HG02642 (cell line): Measurements from ENCODE around the gene PTTG1IP.

Experiments
- ATAC-seq: cut with Tn5 transposase; IDR thresholded peaks from one replicate; pipeline ENCODE4 v1.9.1; 2021; ENCODE audit warnings: mild to moderate bottlenecking; ENCODE audit not compliant: unreplicated experiment, poor library complexity

PTTG1IP gene

DNA sequence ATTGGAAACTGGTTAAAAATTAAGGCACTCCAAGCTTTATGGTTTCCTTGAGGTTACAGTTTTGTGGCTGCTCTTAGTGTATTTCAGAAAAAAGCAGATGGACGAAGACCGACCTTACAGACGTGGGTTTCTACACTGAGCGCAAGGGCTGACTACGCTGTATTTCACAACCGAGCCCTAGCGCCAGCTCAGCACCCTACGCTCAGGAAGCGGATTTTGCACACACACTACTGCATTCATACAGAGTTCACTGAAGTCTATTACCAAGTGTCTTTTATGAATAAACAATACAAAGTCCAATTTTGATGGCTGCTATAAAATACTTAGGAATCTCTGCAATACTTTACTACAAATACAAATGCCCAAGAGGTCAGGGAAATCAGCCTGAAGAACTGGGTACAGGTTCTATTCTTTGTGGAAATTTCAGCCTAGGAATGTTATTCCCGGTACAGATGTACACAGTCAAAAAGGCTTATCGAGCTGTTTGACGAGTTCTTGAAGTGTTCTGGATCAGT, 23.8 kb downstream of the PTTG1IP start:
- ATAC-seq, result no peak

DNA sequence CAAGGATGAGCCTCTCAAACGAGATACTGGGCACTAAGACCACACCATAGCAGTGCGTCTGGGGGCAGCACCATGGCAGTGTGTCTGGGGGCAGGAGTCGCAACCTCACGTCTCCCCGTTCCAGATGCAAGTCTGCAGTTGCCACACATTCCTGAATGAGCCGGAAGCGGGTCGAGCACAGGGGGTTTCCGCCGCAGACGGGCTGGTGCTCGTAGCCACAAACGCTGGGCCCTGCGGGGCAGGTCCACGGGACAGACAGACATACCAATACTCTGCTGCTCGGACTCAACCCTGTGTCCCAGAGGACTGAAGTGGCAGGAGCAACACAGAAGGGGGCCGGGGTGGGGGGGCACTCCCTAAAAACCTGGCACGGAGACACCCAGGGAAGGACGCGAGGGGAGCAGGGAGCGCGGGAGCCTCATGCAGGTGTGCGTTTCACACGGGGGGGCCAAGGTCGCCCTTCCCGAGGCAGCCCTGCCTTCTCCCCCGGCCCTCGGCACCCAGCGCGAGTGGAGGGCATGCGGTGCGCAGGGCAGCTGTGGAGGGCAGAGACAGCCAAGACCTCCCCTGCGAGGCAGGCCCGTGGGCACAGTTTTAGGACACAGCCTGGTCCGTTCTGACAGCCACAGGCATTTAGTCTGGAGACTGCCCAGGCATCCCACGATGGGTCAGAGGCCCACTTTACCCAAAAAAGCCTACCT, 24.5 kb downstream of the PTTG1IP start:
- no peak for ATAC-seq

DNA sequence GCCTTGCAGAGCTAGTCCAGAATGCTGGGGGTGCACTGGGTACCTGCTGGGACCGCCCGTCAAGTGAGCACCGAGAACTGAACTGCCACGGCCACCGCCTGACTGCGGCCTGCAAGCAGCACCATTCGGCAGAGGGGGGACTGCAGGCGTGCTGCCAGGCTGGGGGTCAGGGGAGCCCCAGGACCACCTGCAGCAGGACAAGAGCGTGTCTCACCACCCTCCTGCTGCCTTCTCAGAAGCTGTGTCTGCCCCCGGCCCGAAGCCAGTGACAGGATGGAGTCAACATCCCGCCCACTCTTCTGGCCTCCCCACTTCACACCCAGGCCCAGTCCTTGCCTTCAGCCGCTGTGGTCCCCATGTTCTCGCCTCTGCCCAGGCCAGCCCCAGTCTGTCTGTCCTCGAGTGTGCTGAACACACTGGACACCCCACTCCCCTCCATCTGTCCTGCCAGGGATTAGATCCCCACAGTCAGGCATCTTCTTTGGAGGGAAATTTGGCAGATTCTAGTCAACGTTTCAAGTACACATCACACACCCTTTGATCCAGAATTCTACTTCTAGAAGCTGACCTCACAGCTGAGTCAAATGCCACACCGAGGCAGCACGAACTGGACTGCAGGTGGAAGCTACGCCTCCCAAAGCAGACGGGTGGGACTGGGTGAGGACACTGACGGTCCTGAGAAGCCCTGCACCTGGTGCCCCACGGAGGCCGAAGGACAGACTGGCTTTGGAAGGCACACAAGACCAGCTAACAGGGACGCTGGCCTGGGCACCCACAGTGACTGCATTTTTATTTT, 26.0 kb downstream of the PTTG1IP start:
- no peak for ATAC-seq

DNA sequence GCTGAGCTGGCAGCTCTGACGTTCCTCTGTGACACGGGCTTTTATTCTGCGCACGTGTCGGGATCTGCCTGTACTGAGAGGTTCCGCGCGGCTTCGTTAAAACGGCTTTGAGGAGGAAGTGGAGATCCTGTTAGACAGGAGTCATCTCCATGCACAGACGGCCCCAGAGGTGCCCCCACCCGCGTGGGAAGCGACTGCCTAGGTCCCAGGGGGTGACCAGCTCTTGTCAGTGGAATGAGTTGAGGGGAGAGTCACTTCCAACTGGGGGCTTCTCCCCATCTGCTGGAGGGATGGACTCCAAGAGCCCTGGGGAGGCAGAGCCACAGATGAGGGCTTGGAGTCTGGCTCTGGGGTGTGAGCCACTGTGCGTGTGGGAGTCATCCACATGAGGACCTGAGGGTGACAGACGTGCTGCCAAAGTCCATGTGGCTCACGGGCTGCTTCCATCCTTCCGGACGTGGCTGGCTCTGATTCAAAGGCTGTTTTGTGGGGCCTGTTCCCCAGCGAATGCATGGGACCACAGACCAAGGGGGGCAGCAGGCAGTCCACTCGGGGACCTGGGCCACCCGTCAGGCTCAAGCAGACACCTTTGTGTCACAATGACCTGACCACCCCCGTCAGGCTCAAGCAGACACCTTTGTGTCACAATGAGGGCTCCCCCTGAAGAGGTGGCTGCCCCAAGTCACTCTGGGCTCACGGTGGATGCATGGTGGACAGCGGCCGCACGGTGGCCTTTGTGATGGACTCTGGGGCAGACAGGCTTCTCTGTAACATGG, 26.8 kb downstream of the PTTG1IP start:
- no peak for ATAC-seq

DNA sequence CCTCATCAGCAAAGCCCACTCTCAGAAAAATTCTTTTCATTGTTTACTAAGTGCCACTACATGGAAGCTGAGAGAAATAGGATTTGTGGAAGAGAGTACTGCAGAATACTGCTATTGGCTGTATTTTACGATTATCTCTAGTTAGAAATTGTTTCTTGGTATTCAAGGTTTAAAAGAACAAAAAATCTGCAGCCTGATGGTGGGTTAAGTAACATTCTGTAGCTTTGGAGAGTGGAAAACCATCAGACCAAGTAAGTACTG, 27.3 kb downstream of the PTTG1IP start:
- no peak for ATAC-seq

DNA sequence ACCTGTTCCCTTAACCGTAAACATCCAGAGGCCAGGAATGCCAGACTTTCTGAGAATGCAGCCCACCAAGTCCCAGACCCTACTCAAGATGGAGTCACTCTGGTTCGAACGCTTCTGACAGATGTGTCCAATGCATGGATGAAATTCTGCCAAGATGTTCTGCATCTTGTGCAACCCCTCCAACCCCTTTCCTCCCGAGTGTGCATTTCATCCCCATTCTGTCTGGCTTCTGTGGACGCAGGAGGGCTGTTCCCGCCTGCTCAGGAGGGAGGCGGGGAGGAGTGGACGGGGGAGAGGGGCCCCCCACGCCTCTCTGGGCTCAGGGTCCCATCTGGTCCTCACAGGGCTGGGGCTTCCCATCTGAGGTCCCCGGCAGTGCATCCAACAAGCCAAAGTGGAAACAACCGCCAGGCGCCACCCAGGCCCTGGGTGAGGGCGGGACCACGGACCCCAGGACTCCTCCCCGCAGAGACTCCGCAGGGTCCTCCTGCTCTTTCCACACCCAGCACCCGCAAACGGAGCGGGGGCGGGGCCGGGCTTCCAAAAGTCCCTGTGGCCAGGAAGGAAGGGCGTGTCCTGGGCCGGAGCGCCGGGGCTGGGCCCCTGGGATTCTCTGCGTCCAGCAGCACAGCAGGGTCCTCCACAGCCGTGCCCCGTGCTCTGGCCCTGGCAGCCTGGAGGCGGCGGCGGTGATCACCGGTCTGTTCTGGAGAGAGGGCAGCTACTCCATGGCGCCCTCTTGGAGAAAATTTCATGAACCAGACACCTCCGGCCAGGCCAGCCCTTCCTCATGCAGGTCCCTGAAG, 27.9 kb downstream of the PTTG1IP start:
- ATAC-seq, result peak; percentile 63

DNA sequence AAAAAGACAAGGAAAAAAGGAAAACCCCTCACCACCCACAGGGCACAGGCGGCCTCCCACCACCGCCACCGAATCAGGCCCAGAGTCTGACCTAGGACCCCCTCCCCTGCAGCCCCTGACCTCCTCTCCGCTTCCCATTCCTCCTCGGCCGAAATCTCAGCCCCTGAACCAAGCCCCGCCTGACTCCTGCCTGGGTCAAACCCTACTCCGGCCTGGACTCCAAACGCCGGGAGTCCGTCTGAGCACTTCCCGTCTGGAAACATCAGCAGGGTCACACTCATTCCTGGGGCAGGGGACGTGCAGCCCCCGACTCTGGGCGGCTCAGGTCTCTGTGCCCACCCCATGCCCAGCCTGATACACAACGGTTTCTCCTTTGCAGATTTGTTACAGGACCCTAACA, 29.2 kb downstream of the PTTG1IP start:
- no peak for ATAC-seq

DNA sequence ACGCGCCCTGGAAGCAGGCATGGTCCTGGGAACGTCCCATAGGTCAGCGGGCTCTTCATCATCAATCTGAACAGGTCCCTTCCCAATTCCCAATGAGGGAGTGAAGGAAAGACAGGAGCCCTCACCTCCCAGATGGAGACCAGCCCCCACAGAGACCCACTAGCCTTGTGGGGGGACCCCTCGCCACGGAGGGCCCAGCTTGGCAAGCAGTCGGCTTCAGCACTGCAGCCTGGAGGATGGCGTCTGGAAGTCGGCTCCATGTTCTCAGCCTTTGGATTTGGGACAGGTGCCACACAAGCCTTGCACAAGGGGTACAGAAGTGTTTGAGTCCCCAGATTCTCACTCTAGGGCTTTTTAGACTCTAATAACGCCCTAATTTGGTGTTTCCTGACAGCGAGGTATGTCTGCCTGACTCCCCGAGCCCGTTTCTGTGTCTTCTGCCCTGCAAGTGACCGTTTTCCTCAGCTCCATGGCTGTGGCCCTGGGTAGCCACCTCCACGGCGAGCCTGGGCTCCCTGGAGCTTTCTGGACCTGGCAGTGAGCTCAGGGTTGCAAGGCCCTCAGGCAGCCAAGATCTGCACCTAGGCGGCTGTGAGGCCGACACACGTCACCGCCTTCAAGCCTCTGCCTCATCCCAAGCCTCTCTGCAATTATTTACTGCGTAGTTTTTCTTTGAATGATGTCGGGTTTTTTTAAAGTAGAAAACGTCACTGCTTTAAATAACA, 30.6 kb downstream of the PTTG1IP start:
- no peak for ATAC-seq

DNA sequence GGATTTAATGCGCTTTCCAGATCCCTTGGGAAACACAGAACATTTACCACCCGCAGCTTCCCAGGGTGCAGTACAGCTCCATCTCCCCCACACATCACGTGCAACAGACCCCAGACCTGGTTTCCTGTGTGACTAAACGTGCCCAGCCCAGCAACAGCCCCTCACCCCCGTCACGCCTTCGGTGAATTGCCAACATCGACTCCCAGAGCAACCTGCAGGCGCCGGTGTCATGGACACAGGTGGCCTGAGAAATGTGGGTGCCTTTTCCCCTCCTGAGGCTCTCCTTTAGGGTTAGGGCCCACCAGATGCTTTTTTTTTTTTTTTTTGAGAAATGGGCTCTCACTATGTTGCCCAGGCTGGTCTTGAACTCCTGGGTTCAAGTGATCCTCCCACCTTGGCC, 31.4 kb downstream of the PTTG1IP start:
- ATAC-seq, result no peak

DNA sequence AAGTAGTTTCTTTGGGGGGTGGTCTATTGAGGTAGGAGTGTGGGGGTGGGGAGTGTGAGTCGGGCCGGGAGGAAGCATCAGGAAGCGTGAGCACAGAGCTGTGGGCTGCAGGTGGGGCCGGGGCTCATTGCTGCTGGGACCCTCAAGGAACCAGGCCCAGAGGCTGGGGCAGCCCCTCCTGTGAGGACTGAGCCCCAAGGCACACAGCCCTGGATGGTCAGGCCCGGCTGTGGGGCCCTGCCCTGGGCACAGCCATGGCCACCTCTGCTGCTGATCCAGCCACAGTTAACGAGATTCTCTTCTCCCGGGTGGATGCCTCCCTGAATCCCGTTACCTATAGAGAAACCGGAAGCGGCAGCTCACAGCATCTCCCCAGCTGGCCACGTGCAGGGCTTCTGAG, 32.7 kb downstream of the PTTG1IP start:
- ATAC-seq, result no peak

DNA sequence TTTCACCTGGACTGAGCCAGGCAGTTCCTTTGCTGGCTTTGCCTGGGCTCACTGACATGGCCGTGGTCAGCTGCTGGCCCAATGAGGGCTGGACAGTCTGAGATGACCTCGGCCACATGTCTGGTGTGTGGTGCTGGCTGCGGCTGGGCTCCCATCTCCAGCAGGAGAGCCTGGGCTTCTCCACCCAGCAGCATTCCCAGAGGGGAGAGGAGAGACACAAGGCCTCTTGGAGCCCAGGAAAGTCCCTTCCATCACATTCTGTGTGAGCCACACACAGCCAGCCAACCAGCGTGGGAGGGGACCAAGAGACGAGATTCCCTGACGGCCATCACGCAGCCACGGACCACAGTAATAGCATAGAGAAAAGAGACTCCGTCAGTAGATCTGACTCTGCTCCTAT, 34.5 kb downstream of the PTTG1IP start:
- ATAC-seq, result no peak

DNA sequence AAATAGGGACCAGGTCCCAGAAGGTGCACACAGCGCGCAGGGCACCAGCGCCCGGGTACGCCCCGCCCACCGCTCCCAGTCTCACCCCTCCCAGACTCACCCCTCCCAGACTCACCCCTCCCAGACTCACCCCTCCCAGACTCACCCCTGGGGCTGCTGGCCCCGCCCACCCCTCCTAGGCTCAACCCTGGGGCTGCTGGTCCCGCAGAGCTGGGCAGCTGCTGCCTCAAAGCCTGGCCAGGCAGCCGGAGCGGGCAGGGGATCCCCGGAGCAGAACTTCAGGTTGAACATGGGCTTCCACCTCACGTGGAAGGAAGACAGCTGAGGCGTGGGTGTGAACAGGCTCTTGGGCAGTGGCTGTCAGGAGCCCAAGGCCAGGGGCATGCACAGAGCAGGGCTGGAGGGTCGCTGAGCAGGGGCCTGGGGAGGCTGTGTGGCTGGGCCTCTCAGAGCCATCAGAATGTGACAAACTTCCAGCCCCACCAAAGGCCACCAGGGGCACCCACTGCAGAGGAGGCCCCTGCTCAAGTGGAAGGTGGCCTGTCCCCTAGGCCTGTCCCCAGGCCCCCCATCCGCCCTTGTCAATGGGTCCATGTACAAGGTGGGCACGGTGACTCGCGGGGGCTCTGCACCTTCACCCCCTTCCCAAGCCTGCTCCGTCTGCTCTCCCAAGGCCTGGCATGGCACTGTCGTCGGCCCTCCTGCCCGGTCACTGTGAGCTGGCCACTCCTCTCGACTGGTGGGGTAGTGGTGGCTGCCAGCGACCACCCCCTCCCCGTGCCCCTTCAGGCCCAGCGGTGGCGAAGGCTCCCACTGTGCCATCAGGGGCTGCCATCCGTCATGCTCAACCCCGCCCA, 35.2 kb downstream of the PTTG1IP start:
- no peak for ATAC-seq

DNA sequence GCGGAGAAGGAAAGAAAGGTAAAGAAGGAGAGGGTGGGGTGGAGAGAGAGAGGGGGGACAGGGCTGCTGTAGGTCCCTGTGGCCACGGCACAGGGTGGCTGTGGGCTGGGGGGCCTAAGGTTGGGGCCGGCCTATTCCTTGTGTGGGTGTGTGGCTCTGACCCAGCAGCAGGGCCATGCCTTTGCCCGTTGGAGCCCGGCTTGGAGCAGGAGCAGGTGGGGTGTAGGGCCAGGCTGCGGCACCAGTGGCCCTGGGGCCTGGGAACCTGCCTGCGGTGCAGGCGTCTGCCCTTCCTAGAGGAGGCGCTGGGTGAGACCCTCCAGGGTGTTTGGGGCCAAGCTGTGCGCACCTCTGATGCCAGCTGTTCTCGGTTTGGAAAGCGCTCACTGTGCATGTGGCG, 36.0 kb downstream of the PTTG1IP start:
- no peak for ATAC-seq

DNA sequence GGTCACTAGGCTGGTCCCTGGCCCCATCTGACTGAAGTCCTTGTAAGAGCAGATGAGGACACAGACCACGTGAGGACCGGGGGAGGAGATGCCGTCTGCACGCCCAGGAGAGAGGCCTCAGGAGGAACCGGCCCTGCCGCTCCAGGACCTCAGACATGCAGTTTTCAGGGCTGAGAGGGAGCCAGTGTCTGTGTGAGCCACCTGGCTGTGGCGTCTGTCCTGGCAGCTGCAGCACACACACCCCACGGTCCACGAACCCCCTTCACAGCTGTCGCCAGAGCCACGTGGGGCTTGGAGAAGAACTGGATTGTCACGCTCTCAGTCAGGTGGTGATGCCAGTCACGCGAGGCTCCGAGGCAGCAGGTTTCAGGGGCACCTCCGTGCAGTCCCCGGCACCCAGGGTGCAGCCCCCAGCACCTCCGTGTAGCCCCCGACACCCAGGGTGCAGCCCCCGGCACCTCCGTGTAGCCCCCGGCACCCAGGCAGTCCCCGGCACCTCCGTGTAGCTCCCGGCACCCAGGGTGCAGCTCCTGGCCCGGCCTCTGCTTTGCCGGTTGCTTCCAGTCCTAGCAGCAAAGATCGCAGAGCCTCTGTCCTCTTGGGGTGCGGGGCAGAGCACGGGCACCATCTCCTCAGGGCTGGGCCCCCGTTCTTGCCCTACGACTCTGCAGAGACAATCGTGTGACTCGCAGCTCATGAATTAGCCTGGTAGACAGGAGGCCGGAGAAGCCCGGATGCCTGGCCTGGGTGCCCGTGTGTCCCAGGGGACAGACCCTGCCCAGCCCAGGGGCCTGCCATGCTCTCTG, 36.6 kb downstream of the PTTG1IP start:
- no peak for ATAC-seq

DNA sequence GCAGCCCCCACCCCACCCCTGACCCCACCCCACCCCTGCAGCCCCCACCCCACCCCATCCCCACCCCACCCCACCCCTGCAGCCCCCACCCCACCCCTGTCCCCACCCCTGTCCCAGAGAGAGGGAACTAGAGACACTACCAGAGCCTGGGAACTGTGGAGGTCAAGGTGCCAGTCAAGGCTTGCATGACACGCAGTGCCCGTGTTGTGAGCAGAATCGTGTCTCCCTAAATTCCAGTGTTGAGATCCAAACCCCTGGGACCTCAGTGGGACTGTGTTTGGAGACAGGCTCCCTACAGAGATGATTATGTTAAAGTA, 37.2 kb downstream of the PTTG1IP start:
- no peak for ATAC-seq

DNA sequence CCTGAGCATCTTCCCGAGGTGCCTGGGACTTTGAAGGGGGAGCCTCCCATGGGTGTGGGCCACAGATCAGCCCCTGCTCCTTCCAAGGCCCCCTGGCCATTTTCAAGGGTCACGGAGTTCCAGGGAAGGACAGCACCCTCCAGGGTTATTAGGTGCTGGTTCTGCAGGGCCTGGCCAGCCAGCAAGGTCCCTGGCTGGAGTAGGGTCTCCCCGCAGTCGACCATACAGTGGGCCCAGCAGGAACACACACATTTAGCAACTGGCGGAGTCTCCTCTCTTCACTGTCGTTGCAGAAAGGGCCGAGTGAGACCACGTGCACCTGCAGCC, 37.9 kb downstream of the PTTG1IP start:
- no peak for ATAC-seq

DNA sequence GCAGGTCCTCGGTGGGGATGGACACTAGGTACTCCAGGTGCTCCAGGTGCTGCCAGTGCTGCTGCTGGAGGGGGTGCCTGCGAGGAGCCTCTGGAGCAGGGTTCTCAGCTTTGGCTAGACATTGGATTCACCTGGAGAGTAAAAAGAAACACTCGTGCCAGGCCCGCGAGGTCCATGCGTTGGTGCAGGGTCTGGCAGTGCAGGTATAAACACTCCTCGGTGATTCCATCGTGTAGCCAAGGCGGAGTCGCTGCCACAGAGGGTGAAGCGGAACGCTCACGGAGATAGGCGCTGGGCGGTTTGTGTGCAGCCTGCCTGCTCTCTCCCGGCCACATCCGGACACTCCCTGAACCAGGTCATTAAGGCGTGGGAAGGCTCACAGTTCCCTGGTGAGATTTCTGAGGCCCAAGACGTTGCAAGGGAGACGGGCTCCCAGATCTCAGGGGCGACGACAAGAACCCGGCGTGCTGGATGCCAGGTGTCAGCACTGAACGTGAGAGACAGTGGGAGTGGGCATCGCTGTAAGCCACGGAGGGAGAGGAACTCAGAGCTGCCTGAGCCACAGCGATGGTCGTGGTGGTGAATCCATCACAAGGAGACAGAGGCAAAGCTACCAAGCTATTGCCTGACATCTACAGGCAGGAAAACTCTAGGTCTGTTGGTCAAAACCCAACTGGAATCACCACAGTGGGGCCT, 38.4 kb downstream of the PTTG1IP start:
- no peak for ATAC-seq
